Testis (tissue), 3 donors: ENCODE results near the gene ADAMTS14. TPM values are rescaled to one million over a fixed set of nuclear protein-coding genes. Genes with fewer than 3 reads are reported as not detected.

ENCODE experiments used
- DNase-seq: peaks from one replicate; pipeline ENCODE4 v3.0.0-alpha.2; 2019
- H3K27ac ChIP-seq, 2 donors: fragments of 200-600 bp; sonication (generic); one replicate each; pipeline ENCODE4 v1.5.1; 2019
- H3K27me3 ChIP-seq: fragments of 200-600 bp; sonication (generic); one replicate; pipeline ENCODE4 v1.5.1; 2019
- H3K36me3 ChIP-seq: fragments of 200-600 bp; sonication (generic); one replicate; pipeline ENCODE4 v1.5.1; 2017; ENCODE audit warnings: low read depth; ENCODE audit errors: missing control alignments
- H3K4me1 ChIP-seq: fragments of 200-600 bp; sonication (generic); one replicate; pipeline ENCODE4 v1.5.1; 2019
- H3K4me3 ChIP-seq, 2 donors: fragments of 200-600 bp; sonication (generic); one replicate each; pipeline ENCODE4 v1.5.1; 2017 to 2019
- H3K9me3 ChIP-seq: fragments of 200-600 bp; sonication (generic); one replicate; pipeline ENCODE4 v1.5.1; 2017
- POLR2A ChIP-seq: fragments of 450-650 bp; IDR thresholded peaks from one replicate; pipeline ENCODE4 v1.6.1; 2017; ENCODE audit warnings: antibody characterized with exemption, mild to moderate bottlenecking, moderate library complexity
- WGBS, 2 donors: methylation state at CpG; one replicate each; pipeline ENCODE4 v1.1.5; 2018; 5-methylcytosine and 5-hydroxymethylcytosine counted together
- intact Hi-C: fragments of 100-400 bp; cut with DNase I; formaldehyde crosslinking; loops from one replicate; pipeline ENCODE4 v1.15.1; 2023; ENCODE audit warnings: low total_unique reads
- polyA plus RNA-seq: library from polyadenylated mRNA; stranded (reverse); fragments of 350-450 nt; fragmentation: Illumina TruSeq; extraction: RNeasy Lipid Tissue Mini Kit (QIAGEN cat#74804); gene quantifications from one replicate; pipeline ENCODE4 v1.2.3, GENCODE V29; 2014; ENCODE audit warnings: low read depth, low replicate concordance; ENCODE audit not compliant: insufficient read depth
- total RNA-seq, 2 donors: library from RNA; depleted of rRNA; stranded (reverse); fragments of >200 nt; gene quantifications; one replicate each; pipeline ENCODE4 v1.2.3, GENCODE V29; 2016
- TF ChIP-seq, protein P1 (sequence below), 3 experiments: fragments of 450-650 bp in 2 of 3; fragments of 200-600 bp in 1 of 3; sonication (generic) in 1 of 3; IDR thresholded peaks; one replicate each; pipeline ENCODE4 v1.5.1; 2016 to 2019; ENCODE audit warnings: antibody characterized with exemption in 3 of 3, mild to moderate bottlenecking in 2 of 3, moderate library complexity in 1 of 3

The ADAMTS14 gene
- total and polyA plus RNA-seq, 3 donors from 2014 or later: 0.63 to 0.93 (median 0.90) TPM

DNA sequence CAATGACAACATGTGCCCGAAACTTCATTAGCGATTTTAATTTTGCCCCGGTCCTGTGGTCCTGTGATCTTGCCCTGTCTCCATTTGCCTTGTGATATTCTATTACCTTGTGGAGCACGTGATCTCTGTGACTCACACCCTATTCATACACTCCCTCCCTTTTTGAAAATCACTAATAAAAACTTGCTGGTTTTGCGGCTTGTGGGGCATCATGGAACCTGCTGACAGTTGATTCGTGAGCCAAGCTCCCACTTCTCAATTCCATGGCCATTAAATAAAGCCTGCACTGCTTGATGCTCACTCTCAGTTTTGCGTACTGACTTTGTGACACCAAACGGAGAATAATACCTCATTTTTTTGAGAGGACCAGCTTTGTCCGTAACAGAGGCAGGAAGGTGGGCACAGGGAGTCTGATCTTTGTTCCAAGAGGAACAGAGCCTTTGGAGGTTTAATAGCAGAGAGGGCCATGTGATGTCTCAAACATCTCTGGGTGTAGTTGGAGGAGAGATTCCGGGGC lies 3.8 kb upstream of the ADAMTS14 start:
- Histone ChIP-seq H3K36me3 (no peaks in the 10 kb centered on the region), H3K27ac (no peak overlapping the region), H3K4me1 (peaks cover 7% of the 10 kb centered on the region), H3K9me3 (no peaks in the 10 kb centered on the region), H3K27me3 (no peaks in the 10 kb centered on the region), H3K4me3 (no peak overlapping the region)
- no peak for TF ChIP-seq POLR2A
- TF ChIP-seq, protein P1, sequence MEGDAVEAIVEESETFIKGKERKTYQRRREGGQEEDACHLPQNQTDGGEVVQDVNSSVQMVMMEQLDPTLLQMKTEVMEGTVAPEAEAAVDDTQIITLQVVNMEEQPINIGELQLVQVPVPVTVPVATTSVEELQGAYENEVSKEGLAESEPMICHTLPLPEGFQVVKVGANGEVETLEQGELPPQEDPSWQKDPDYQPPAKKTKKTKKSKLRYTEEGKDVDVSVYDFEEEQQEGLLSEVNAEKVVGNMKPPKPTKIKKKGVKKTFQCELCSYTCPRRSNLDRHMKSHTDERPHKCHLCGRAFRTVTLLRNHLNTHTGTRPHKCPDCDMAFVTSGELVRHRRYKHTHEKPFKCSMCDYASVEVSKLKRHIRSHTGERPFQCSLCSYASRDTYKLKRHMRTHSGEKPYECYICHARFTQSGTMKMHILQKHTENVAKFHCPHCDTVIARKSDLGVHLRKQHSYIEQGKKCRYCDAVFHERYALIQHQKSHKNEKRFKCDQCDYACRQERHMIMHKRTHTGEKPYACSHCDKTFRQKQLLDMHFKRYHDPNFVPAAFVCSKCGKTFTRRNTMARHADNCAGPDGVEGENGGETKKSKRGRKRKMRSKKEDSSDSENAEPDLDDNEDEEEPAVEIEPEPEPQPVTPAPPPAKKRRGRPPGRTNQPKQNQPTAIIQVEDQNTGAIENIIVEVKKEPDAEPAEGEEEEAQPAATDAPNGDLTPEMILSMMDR (IDR thresholded peaks at IDR 0.05): no peak
- no peak for DNase-seq
- 94 to 95% methylated on average over 10 of the region's 10 CpGs for WGBS, 2 donors
- intact Hi-C loops: no loop called here

DNA sequence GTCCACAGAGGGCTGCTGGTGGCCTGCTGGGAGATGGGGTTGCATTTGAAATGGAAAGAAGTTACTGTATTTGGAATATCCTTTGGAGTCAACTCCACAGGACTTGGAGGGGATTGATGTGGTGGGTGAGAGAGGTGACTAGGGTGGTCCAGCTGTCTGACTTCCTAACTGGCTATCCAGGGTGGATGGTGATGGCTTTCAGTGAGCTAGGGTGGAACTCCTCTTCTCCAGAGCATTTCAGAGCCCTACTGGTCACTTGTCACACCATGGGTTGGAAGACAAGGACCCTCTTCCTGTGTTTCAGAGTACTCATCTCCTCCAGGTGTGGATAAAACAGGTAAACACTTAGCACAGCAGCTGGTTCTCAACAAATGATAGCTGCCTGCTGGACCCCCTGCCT lies 3.3 kb upstream of the ADAMTS14 start:
- H3K27ac ChIP-seq: no peak overlapping the region
- H3K4me1 ChIP-seq: peaks cover 7% of the 10 kb centered on the region
- H3K36me3 ChIP-seq: no peaks in the 10 kb centered on the region
- intact Hi-C loops: no loop called here
- no peaks in the 10 kb centered on the region for H3K27me3 ChIP-seq
- no peak for TF ChIP-seq POLR2A
- TF ChIP-seq, protein P1 (IDR thresholded peaks at IDR 0.05): no peak
- H3K4me3 ChIP-seq: no peak overlapping the region
- no peak for DNase-seq
- H3K9me3 ChIP-seq: no peaks in the 10 kb centered on the region

DNA sequence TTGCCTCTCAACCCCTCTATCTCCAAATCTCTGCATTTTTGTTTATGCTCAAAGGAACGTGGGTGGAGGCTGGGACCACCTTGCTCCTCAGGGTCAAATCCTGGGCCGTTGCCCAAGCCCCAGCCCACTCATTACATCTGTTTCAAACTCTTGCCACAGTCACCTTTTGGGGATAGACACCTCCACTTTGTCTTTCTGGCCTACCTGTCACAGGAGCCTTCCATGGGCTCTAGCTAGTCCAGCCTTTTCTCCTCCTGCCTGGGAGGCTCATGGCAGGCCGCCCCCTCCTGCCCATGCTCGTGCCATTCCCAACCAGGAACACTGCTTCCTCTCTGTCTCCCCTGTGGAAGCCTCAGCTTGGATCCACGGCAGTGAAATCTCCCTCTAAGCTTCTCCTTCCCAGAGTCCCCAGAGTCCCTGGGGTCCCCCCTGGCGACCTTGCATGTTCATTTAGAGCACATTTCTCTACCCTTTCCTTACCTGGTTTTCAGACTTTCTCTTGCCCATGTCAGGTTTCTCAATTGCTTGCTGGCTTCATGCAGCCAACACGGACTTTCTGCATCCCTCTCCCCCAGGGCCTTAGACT lies 2.5 kb upstream of the ADAMTS14 start:
- H3K4me1 ChIP-seq: peaks cover 4% of the 10 kb centered on the region
- DNase-seq: no peak
- TF ChIP-seq POLR2A: no peak
- TF ChIP-seq, protein P1 (IDR thresholded peaks at IDR 0.05): no peak
- no peaks in the 10 kb centered on the region for H3K27me3 ChIP-seq
- no peaks in the 10 kb centered on the region for H3K36me3 ChIP-seq
- intact Hi-C loops: no loop called here
- 86 to 93% methylated on average over 7 of the region's 7 CpGs for whole genome bisulfite sequencing, 2 donors
- H3K4me3 ChIP-seq: no peak overlapping the region
- no peaks in the 10 kb centered on the region for H3K9me3 ChIP-seq
- no peak overlapping the region for H3K27ac ChIP-seq

DNA sequence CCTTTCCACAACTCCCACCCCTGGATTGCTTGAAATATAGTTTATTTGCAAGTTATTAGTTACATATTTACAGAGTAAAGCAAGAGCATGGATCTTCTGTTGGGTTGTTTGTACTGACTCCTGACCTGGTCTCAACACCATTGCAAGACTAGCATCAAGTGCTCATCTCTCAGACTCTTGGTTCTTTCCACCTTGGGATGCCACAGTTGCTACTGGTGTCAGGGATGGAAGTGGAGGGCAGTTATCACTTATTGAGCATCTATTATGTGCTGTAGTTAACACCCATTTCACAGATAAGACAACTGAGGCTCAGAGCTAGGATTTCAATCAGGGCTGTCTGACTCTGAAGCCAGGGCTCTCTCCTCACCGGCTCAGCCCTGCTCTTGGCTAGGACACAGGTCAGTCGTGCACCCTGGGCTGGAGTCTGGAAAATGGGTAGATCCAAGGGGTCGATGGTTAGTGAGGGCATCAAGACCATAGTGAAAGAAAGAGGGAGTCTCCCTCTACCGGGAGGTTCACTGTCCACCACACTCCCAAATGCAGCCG lies 614 bp upstream of the ADAMTS14 start:
- intact Hi-C loops: no loop called here

More for the DNA sequence above, 614 bp upstream of the ADAMTS14 start:
- no peak overlapping the region for H3K27ac ChIP-seq
- DNase-seq: no peak
- H3K27me3 ChIP-seq: no peaks in the 10 kb centered on the region
- no peaks in the 10 kb centered on the region for H3K4me1 ChIP-seq
- TF ChIP-seq, protein P1 (IDR thresholded peaks at IDR 0.05): no peak
- no peak for TF ChIP-seq POLR2A
- H3K4me3 ChIP-seq: peak overlapping the region in 1 of 2 donors; percentile 29
- no peaks in the 10 kb centered on the region for H3K9me3 ChIP-seq
- WGBS, 2 donors: 18% methylated on average over 5 of the region's 5 CpGs; no CpG with 5 or more reads in 1 of the 2 donors
- no peaks in the 10 kb centered on the region for H3K36me3 ChIP-seq
